NCI-H1048 (cell line): ENCODE measurements around the gene TSNAXIP1.

Experiments used
- DNase-seq: peaks from one replicate; lab custom pipeline; 2025; lab: John Stamatoyannopoulos, UW

TSNAXIP1 gene

DNA sequence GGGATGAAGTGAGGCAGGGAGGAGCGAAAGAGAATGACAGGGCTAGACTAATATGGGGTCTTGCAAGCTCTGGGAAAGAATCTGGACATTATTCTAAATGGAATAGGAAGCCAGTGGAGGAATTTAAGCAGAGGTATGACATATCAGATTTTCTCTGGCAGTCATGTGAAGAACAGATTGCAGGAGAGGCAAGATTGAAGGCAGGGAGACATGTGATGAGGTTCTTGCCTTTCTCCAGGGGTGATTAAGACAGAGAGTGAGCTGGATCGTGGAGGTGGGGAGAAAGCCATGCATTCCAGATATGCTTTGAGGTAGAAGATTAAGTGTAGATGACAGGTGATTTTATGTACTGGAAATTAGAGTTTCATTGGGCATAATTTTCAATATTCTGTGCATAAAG lies 31.1 kb downstream of the TSNAXIP1 start:
- DNase-seq: no peak

DNA sequence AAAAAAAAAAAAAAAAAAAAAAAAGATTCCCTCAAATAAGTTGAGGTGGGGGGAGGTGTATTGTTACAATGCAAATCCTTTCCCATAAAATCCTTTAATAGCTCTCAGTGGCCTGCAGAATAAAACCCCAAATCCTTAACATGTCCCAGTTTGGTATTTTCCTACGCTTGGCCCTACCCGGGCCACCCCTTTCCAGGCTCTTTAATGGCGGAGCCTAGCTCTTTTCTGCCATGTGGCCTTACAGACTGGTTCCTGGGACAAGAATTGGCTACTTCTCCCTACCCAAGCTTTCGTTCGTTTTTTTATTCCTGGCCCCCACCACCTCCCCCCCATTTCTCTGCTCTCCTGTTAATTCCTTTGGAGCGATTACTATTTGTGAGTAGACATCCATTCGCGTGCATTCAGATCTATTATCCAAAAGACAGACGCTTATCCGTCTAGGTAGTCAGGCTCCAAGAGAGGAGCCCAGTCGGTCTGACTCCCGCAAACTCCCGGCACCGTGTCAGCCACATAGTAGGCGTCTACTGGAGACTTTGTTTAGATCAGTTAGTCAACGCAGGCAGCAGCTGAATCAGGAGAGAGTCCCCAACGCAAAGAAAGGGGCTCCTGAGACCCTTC lies 34.6 kb downstream of the TSNAXIP1 start:
- DNase-seq: no peak

DNA sequence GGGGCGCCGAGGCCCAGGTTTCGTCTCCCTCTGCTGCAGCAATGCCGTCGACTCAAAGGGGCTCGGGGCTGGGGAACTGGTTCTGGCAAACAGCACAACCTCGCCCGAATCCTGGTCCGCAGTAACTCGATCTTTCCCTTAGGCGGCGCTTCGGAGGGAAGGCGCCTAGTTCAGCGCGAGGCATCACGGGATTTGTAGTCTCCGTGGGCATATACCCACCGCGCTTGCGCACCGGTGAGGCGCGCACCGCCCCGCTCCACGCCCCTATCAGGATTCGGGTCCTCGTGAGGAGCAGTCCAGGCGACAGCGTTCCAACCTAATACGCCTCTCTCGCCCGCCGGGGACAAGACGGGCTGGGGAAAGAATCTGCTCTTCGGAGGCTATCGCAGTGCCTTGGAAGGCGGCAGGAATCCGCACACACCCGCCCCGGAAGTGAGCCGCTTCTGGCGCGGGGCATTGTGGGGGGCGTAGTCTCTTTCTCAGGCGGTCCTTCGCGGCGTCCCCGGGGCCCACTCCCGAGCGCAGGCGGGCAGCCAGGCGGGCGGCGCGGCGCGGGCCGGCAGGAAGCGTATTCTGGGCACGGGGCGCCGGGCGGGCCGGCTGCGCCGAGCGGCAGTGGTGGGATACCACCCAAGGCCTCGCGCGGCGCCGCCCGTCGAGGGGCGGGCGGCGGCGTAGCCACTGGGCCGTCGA lies 35.3 kb downstream of the TSNAXIP1 start, which contains the start of gene THAP11:
Gene THAP11 (plus strand): TSS at position 505 of the 693 bp plus-strand sequence. CDS start 235 bp downstream, outside the sequence.
- DNase-seq: peak; percentile 39

DNA sequence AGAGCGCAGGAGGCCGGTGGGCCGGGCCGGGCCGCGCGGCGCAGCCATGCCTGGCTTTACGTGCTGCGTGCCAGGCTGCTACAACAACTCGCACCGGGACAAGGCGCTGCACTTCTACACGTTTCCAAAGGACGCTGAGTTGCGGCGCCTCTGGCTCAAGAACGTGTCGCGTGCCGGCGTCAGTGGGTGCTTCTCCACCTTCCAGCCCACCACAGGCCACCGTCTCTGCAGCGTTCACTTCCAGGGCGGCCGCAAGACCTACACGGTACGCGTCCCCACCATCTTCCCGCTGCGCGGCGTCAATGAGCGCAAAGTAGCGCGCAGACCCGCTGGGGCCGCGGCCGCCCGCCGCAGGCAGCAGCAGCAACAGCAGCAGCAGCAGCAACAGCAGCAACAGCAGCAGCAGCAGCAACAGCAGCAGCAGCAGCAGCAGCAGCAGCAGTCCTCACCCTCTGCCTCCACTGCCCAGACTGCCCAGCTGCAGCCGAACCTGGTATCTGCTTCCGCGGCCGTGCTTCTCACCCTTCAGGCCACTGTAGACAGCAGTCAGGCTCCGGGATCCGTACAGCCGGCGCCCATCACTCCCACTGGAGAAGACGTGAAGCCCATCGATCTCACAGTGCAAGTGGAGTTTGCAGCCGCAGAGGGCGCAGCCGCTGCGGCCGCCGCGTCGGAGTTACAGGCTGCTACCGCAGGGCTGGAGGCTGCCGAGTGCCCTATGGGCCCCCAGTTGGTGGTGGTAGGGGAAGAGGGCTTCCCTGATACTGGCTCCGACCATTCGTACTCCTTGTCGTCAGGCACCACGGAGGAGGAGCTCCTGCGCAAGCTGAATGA lies 36.0 kb downstream of the TSNAXIP1 start:
- DNase-seq: no peak

DNA sequence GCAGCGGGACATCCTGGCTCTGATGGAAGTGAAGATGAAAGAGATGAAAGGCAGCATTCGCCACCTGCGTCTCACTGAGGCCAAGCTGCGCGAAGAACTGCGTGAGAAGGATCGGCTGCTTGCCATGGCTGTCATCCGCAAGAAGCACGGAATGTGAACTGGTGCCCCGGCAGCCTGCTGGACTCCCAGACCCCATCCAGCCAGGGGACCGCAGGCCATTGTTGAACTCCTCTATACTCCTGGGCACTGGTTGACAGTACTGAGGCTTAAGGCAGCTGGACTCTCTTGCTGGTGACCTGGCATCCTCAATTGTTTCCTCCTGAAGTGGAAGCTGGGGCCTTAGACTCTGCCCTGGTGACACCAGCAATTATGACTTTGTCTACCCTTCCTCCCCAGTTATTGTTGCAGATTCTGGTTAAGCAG lies 36.7 kb downstream of the TSNAXIP1 start:
- DNase-seq: no peak

DNA sequence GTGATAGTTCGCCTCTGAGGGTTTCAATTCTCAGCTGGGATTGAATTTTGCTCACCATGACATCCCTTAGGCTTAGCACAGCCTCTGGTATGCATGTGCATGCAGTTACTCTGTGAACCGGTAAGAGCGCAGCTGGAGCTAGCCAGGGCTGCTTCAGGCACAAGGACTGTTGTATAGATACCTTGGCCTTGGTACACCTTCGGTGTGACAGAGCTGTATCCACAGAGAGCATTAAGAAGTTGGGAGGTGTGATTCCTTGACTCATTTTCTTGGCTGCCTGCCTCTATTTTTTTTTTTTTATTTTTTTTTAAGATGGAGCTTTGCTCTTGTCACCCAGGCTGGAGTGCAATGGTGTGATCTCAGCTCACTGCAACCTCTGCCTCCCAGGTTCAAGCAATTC lies 37.8 kb downstream of the TSNAXIP1 start:
- DNase-seq: no peak

DNA sequence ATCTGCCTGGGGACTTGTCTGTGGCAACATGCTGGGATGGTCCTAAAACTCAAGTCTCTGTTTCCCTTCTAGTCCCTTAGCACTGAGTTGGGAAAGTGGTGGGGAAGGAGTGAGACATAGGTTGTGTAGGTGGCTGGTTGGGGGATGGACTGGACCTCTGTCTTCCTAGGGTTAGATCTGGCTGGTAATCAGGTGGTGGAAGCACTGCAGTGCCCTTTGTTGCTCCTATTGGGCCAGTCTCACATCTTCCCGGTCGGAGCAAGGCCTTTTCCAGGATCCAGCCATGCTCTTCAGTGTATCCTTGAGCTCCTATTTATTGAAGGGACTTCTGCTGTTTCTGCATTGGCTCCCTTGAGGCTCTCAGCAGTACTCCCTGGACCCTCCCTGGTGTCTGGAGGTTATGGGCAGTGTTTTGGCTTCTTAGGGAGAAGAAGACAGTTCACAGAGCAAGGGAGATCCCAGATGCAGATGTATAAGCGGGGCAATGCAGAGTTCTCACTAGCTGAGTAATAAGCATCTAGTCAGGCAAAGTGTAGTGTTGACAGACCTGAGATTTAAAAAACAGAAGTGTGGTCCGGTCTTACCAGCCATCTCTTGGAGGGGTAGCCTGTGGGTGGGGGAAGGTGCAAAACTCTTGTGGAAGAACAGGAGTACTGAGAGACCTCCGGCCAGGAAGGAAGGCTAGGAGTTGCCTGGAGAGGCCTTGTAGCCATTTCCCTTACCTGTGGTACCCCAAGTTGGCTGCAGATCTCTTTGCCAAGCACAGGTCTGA lies 38.8 kb downstream of the TSNAXIP1 start:
- DNase-seq: no peak

DNA sequence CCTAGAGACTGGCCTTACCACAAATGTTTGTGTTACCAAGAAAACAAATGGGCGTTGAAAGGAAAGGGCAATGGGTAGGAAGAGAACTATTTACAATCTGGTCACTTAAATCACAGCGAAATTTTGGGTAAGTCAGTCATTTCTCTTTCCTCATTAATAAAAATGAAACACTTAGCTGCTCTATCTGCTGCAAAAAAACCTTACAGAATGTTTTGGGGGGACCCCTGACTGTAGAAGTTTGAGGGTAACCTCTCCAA lies 39.3 kb downstream of the TSNAXIP1 start:
- no peak for DNase-seq

DNA sequence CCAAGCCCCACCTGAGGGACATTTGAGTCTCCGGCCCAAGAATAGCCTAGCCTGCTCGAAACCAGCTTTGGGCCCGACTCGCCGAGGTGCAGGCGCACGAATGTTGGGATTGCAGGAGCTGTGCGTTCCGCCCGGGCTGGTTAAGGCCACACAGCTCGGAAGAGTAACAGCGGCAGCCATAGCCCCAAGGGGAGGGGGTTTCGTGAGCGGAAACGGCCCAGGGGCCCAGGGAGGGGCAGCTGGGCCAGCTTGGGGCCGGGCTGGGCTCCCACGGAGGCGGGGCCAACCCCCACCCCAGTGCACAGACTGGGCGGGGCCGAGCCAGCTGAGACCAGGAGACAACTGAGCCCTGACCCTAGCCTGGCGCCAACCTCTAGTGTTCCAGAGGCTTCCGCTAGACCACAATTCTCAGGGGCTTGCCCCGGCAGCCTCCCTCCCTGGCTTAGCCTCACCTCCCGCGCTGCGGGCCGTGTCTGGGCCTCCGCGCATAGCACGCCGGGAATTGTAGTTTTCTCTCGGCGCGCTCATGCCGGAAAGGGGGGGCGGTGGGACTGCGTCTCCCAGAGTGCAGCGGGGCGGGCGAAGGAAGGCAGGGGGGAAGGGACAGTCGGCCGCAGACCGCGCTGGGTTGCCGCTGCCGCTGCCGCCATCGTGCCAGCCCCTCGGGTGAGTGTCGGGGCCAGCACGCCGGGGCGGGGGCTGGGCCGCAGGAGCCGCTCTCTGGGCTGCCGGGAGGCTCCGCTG lies 39.8 kb downstream of the TSNAXIP1 start, which contains the start of gene NUTF2:
Gene NUTF2 (plus strand): TSS at position 614 of the 744 bp plus-strand sequence. CDS start 18,198 bp downstream, outside the sequence.
- peak; percentile 70 for DNase-seq

DNA sequence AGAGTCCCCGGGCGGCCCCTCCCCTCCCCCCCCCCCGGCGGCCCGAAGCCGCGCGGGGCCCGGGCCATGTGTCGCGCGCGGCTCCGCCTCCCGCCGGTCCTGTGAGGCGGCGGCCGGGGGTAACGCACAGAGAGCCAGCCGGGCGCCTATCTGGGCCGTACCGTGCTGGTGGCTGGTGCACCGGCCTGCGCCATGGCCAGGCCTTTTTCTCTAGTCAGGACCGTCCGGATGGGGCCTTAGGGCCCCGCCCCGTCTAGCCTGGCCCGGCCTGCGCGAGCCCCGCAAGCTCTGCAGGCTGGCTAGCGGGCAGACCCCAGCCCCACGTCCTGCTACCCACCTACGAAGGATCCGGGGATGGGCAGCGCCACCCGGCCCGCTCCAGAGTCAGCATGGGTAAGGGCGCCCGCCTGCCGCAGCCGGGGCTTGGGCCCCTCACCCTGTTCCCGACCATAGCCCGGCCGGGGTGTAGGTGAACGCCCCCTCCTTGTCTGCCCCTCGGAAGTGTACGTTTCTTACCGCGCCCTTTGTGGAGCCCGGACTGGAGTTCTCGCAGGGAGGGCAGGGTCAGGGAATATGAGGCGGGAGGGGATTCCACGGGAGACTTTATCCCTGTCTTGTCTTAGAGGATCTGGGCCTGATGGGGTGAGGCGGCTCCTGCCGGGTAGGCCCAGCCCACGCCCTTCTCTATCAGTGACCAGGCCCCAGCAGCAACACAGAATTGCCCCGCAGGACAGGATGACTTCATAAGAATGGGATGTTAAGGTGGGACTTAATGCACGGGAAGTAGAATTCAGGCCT lies 40.6 kb downstream of the TSNAXIP1 start, which contains the start of gene CENPT:
Gene CENPT (minus strand): TSS at position 630 of the 798 bp plus-strand sequence. CDS start 13,834 bp downstream, outside the sequence.
- no peak for DNase-seq

DNA sequence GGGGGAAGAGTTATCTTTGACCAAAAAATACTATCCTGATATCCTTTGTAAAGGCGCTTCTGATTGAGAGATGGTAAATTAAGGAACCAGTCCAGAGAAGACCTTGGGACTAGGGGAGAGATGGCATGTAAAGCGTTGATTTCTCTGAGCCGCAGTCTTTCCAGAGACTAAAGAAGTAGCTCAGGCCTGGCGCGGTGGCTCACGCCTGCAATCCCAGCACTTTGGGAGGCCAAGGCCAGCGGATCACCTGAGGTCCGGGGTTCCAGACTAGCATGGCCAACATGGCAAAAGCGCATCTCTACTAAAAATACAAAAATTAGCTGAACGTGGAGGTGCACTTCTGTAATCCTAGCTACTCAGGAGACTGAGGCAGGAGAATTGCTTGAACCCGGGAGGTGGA lies 41.4 kb downstream of the TSNAXIP1 start:
- no peak for DNase-seq

DNA sequence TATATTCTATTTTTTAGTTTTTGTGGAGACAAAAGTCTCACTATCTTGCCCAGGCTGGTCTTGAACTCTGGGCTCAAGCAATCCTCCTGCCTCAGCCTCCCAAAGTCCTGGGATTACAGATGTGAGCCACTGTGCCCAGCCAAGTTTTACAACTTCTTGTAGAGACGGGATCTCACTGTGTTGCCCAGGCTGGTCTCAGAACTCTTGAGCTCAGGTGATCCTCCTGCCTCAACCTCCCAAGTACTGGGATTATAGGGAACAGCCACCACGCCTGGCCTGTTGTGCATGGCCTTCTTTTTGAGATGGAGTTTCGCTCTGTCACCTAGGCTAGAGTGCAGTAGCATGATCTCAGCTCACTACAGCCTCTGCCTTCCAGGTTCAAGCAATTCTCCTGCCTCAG lies 47.0 kb downstream of the TSNAXIP1 start:
- no peak for DNase-seq

DNA sequence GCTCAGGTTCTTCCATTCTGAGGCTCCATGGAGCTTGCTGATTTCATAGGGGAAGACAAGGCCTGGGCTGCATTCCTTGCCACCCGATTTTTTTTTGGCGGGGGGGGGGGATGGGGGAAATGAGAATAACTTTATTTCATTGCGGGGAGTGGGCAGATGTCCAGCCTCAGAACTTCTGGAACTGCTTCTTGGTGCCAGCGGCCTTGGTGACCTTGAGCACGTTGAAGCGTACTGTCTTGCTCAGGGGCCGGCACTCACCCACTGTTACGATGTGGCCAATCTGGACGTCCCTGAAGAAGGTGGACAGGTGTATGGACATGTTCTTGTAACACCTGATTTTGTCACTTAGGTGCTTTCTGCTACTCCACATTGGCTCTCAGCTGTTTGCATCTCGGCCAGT lies 49.1 kb downstream of the TSNAXIP1 start:
- no peak for DNase-seq

DNA sequence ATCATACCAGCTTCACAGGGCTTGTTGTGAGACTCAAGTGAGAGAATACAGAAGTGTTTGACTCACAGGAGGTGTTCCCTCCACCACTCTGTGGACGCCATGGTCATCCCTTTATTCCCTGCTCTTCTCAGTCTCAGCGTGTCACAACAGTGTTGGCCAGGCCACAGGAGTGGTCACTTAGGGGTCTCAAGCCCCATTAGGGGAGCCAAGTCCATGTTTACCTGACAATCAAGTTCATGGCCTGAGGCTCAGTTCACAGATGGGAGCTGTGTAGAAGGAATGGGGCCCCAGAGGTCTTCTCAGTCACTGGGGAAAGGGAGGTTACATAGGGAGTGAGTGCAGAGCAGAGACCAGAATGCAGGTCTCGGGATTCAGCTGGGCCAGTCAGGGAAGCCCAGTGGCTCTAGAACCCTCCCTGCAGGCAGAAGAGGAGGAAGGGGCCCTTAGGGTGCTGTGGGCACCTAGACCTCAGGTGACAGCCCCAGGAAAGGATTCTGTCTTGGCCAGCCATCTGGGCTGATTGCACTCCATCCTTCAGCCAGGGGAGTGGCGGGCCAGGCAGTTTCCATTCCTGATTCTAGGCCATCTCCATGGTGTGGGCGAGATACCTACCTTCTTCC lies 50.3 kb downstream of the TSNAXIP1 start:
- DNase-seq: no peak

DNA sequence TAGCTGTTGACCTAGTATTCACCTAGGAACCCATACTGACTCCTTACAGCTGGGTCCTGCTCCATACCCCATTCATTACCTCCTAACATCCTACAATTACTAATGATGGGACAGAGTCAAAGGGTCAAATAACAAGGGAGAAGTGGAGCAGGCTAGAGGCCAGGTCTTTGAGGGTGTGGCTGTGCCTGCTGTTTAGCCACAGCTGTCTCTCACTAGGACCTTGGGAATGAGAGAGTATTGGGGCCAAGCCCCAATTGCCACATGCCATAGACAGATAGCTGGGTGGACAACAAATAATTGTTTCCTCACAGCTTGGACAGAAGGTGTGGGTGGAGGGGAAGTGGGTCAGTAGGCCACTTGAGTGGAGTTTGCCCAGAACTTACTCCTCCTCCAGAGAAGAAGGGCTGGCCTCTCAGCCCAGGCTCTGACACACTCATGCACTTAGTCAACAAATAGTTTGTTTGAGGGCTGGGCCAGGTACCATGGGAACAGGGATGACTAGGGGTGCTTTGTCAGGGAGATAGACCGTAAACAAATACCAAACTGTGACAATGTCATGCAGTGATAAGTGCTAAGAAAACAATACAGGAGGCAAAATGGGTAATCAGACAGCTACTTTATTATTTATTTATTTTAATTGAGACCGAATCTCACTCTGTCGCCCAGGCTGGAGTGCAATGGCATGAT lies 51.0 kb downstream of the TSNAXIP1 start:
- no peak for DNase-seq

DNA sequence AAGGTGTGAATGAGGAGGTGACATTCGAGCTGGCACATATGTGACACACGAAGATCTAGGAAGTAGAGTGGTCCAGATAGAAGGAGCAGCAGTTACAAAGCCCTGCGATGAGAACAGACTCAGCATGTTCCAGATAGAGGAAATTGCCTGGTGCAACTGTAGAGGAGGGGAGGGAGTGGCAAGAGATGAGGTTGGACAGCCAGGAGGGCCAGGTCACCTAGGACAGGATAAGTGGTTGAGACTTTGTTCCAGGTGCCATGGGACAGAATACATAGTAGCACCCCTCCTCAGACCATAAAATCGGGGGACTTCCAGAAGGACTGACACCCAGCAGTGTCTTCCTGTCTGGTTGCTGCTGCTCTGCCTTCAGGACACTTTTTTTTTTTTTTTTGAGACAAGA lies 51.8 kb downstream of the TSNAXIP1 start:
- no peak for DNase-seq

DNA sequence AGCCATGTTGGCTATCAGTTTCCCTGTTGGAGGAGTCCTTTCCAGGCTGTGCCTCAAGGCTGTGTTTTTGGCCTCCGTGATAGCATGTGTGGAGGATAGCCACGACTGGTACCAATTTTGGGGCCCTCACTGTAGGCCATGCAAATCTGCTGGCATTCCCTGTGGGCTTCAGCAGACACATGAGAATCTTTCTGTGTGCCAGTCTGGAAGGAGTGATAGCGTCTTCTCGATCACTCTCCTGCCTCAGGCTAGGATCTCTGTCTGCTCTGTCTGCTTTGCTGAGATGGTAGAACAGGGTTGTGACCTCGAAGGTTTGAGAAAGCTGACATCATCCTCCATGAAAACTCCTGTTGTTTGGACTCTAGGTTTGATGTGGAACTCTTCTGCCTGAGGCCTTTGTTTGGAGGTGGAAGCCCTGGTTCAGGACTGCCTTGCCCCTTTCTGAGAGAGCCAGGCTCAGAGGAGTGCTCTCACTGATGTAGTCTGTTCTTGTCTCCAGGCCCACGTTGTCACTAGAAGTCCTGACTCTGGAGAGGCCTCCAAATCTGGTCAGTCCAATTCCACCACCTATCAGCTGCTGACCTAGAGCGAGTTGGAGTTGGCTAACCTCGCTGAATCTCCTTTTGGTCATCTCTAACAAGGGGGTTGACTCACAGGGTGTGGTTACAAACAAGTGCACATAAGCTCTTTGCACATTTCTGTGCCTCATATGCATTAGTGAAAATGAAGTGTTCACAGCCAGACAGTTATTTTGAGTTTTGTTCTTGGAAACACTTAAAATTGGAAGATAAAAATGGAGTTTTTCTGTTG lies 54.1 kb downstream of the TSNAXIP1 start:
- no peak for DNase-seq

DNA sequence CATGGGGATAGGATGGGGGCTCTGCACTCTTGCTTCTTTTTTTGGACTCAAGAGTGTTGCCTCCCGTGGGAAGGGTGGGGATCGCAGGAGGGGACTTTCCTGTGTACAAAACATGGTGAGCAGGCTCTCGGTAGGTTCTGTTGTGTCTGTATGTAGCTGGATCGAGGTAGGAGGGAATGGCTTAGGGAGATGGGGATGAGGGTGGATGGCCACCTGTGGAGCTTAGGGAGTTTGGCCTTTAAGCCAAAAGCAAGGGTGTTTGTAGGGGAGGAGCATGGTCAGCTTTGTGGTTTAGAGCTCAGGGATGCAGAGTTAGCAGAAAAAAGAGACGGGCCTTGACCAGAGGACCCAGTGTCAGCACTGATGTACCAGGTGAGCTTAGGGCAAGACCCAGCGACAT lies 55.2 kb downstream of the TSNAXIP1 start:
- DNase-seq: no peak
